NOMO-1 (cell line): ENCODE measurements around the gene LMF2.

Experiments used
- DNase-seq, 2 experiments: peaks; one replicate each; lab custom pipeline; 2025; ENCODE audit not compliant: unreplicated experiment in 2 of 2; lab: John Stamatoyannopoulos, UW

Gene LMF2

DNA sequence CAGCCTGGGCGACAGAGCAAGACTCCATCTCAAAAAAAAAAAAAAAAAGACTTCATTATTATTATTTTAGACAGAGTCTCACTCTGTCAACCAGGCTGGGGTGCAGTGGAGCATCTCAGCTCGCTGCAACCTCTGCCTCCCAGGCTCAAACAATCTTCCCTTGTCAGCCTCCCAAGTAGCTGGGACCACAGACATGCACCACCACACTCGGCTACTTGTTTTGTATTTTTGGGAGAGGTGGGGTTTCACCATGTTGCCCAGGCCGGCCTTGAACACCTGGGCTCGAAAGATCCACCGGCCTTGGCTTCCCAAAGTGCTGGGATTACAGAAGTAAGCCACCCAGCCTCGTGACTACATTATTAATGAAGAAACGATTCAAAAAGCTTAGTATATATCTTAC is 27.6 kb upstream of the LMF2 start:
- DNase-seq = no peak

DNA sequence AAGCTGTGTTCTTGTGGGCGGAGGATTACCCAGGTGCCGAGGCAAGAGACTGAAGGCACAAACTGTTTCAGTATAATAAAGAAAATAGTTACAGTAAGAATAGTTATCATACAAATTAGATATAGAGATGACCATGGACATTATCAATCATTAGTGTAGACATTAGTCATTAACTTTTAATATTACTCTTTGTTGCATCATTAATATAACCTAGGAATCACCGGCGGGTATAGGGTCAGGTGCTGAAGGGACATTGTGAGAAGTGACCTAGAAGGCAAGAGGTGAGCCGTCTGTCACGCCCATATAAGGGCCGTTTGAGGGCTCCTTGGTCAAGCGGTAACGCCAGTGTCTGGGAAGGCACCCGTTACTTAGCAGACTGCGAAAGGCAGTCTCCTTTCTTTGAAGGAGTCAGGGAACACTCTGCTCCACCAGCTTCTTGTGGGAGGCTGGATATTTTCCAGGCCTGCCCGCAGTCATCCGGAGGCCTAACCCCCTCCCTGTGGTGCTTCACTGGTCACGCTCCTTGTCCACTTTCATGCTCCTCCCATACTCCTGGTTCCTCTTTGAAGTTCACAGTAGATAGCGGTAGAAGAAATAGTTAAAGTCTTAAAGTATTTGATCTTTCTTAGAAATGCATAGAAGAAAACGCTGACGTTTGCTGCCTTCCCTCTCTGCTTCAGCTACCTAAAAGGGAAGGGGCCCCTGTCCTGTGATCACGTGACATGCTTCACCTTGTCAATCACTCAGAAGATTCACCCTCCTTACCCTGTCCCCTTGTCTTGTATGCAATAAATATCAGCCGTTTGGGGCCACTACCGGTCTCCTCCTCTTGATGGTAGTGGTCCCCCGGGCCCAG is 26.6 kb upstream of the LMF2 start:
- DNase-seq = peak; percentile 32 to 59

DNA sequence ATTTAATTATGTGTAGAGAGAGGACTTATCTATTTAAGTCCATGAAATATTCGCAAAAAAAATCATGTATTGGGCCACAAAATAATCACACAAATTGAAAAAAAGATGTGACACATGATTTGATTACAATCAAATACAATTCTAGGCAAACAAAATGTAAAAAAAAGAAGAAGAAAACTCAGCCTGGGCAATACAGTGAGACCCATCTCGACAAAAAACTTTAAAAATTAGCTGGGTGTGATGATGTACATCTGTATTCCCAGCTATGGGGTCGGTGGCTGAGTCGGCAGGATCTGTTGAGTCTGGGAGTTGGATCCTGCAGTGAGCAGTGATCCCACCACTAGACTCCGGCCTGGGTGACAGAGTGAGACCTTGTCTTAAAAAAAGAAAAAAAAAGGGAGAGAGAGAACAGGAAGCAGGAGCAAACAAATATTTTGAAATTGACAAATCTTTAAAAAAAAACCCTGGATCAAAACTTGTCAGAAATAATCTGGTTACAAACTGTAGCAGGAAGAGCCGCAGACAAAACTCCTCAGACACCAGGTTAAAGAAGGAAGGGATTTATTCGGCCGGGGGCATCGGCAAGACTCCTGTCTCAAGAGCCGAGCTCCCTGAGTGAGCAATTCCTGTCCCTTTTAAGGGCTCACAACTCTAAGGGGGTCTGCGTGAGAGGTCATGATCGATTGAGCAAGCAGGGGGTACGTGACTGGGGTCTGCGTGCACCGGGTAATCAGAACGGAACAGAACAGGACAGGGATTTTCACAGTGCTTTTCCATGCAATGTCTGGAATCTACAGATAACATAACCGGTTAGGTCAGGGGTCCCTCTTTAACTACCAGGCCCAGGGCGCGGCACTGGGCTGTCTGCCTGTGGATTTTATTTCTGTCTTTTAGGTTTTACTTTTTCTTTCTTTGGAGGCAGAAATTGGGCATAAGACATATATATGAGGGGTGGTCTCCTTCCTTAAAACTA is 25.6 kb upstream of the LMF2 start:
- no peak for DNase-seq

GRCh38 chr22:50531962-50532674 is 24.6 kb upstream of the LMF2 start:
- no peak for DNase-seq

GRCh38 chr22:50531546-50531961 is 24.1 kb upstream of the LMF2 start:
- DNase-seq = peak; percentile 67 to 75

DNA sequence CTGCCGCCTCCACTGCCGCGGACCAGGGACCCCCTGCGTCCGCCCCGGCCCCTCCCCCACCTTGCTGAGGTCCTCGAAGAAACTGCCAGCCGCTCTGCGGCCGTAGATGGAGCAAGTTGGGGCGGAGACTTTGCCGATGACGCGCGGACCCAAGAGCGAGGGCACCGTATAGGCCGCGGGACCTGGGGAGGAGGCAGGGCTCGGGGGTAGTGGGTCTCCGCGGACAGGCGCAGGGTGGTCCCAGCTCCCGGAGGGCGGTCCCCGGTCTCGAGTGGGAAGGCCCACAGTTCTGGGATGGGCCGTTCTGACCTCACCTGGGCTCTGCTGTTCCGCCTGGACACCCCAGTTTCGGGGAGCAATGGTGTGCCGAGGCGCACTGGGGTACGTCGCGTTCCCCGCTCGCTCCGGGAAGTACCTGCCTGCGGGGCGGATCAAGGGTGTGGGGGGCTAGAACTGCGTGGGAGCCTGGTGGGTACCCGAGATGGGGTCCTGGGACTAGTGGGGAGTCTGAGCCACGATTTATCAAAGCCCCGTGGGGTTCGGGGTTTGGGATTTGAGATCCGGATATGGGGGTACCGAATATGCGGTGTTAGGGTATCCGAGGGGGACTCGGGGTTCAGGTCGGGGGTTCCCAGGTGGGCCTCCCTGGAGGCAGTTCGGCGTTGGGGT is 23.5 kb upstream of the LMF2 start:
- DNase-seq = peak; percentile 85 to 92

- peak; percentile 50 for DNase-seq
Measured at GRCh38 chr22:50530580-50530876, 23.0 kb upstream of the LMF2 start.

GRCh38 chr22:50529897-50530579 is 22.5 kb upstream of the LMF2 start, which contains the start of gene TYMP:
Gene TYMP (minus strand): TSS chr22:50530012. CDS start chr22:50529709, 303 bp downstream.
- DNase-seq = peak; percentile 85 to 90

DNA sequence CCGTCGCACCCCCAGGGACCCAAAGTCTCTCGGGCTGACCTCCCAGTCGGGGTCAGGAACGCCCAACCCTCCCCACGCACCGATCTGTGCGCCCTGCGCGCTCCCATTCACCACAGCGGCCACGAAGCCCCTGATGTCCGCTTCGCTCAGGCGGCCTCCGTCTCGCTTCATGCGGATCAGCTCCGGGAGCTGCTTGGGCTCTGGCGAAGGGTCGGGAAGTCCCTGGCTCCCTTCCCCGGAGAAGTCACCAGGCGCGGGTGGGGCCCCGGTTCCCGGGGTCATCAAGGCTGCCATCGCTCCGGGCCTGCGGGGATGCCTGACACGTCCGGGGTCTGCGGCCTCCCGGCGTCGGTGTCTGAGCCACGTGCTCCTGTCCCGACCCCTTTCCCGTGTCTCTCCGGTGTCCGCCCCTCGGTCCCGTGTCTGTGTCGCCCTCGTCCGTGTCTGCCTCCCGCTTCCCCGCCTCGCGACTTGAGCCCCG is 22.0 kb upstream of the LMF2 start:
- DNase-seq = no peak

- DNase-seq = no peak
Measured at GRCh38 chr22:50528682-50529415, 21.3 kb upstream of the LMF2 start.

DNA sequence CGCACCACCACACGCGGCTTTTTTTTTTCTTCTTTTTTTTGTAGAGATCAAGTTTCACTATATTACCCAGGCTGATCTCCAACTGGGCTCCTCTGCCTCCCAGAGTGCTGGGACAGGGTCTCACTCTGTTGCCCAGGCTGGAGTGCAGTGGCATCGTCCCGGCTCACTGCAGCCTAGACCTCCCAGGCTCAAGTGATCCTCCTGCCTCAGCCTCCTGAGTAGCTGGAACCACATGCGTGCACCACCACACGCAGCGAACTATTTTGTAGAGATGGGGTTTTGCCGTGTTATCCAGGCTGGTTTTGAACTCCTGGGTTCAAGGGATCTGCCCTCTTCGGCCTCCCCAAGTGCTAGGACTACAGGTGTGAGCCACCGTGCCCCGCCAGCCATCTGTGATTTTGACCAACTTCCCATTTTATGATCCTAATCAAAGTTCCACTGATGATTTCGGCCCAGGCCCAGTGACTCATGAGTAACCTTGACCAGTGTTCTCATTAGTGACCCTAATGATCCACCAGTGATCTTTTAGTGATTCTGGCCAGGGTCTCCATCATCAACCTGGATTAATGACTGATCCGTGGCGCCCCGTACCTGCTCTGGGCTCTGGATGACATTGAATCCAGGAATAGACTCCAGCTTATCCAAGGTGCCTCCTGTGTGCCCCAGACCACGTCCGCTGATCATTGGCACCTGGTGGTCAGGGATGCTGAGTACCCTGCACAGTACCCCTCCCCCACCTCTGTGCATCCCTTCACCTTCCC is 20.6 kb upstream of the LMF2 start:
- DNase-seq = no peak

DNA sequence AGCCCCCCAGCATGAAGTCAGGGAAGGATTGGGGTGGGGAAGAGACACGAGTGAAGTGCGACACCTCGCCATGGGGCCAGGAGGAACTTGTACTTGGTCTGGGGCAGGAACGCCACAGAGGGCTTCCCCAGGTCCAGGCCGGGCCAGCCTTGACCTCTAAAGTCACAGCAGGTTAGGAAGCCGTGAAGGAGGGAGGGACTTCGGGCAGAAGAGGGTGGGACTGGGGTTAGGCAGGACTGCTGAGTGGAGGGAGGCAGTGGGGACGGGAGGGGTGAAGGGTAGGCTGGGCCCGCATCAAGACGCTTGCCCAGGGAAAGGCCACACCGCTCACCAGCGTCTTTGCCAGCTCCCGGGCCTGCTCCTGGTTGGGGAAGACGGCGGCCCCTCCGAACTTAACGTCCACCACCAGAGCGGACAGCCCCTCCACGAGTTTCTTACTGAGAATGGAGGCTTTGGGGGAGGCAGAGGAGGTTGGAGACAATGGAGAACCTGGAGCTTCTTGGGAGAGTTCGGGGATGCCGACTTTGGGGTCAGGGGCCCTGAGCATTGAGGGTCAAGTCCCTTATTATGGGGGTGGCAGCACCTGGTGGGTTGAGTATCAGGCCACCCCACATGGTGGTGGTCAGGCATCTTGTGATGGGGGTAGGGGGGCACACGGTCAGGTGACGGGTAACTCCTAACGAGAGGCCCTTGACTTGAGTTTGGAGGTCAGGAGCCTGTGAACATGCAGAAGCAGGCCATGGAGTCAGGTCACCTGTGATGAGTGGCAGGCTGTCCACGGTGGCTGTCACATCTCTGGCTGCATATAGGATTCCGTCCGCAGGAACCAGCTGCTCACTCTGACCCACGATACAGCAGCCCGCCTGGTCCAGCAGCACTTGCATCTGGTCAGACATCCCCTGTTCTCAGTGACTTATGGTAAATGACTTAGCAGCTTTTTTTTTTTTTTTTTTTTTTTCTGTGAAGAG is 19.6 kb upstream of the LMF2 start:
- DNase-seq = peak; percentile 78 to 84

DNA sequence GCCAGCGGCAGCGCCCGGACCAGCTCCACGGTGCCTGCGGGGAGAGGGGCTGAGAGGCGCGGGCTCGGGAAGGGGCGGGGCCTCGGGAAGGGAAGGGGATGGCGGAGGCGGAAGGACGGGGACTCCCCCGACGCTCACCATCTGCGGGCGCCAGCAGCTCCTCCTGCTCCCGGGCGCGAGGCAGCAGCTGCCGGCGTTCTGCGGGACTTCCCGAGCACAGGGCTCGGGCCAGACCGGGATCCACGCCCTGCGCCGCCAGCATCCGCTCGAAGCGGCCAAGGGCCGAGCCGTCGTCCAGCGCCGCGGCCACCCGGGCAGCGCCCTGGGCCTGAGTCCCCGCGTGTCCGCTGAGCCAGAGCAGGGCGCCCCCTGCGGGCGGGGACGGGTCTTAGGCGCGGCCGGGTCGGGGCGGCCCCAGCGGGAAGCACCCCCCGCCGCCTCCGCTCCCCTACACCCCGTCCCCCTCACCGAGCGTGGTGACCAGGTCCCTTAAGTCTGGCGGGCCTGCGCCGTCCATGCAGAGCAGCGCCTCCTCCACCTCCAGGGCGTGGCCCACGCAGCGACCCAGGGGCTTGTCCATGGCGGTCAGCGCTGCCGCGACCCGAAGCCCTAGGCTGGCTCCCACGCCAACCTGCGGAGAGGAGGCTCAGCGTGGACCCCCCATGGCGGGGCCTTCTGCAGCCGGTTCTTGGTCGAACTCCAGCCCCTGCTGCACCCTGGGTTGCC is 18.8 kb upstream of the LMF2 start:
- peak; percentile 80 to 84 for DNase-seq

DNA sequence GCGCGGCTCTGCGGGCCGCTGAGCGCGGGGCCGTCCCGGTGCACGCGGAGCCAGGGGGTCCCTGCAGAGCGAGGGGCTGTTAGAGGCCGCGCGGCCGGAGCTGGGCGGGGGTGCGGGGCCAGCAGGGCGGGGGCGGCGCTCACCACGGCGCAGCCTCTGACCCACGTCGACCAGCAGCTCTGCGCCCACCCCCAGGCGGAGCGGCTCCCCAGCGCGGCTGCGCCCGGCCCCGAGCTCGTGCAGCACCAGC is 18.3 kb upstream of the LMF2 start:
- no peak for DNase-seq

DNA sequence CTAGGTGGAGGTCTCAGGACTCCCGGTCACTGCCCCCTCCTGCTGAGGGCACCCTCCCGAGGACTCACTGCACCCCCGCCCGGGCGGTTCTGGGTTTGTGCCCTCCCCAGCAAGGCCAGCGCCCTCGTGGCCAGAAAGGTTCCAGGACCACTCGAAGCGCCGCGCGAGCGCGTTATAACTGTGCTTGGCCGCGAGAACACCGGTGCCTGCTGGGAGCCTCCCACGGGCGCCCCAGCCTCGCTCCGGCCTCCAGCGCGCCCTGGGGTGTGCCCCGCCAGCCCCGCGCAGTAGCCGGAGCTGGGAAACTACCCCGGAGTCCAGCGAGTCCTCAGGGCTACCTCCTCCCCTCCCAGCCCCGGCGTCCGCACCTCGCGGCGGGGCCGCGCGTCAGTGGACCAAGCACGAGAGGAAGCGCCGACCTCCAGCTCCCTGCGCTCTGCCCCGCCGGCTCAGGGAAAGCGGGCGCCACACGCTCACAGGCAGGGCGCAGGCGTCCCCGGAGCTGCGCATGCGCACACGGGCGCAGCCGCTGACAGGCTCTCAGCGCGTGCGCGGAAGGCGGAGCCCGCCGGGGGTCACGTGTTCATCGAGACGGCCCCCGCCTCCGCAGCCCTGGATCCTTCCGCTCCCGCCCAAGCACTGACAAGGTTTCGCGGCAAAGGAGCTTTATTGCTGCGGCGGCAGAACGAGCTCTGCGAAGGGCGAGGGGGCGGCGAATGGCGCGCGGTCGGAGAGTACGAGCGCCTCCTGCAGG is 17.8 kb upstream of the LMF2 start, which contains the start of gene SCO2:
TSS of gene SCO2 (minus strand) at position 495 of the 754 bp plus-strand sequence. CDS start 1,187 bp downstream, outside the sequence.
- DNase-seq = peak; percentile 93 to 97

DNA sequence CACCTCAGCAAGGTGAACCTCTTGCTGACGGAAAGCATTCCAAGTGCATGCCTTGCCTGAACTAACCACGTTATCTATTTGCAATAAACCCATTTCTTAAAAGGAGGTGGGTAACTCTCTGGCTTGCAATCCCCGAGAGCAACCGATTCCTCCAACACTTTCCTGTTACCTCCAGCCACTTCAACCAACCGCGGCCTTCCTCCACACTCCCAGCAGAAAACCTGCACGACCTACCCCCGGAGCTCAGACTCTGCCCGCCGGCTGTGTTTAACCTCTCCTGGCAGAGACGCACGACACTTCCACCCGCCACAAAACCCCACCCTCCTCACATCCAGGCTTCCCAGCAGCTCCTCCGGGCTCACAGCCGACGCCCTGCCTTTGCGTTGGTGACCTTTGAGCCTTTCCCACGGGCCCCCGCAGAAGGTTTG is 17.2 kb upstream of the LMF2 start:
- DNase-seq = peak in 1 of 2 experiments; percentile 40
